Tibial nerve (tissue), 4 donors: Measurements from ENCODE around the gene ARHGAP26. TPM values are rescaled to one million over a fixed set of nuclear protein-coding genes. Genes with fewer than 3 reads are reported as not detected.
A peak's percentile ranks its signal among the peaks of the same experiment; 100 is the strongest.

Experiments used
- DNase-seq, 2 donors: peaks; one replicate each; pipeline ENCODE4 v3.0.0-alpha.2; 2019; ENCODE audit warnings: low spot score in 2 of 2
- H3K27ac ChIP-seq, 4 donors: fragments of 200-600 bp; sonication (generic) in 3 of 4; one replicate each; pipeline ENCODE4 v1.5.1; 2017 to 2019; ENCODE audit warnings: mild to moderate bottlenecking in 1 of 4
- H3K27me3 ChIP-seq, 2 donors: fragments of 200-600 bp; sonication (generic) in 1 of 2; one replicate each; pipeline versions ENCODE4 v1.5.1 to v1.6.0; 2017 to 2019
- H3K36me3 ChIP-seq, 3 donors: fragments of 200-600 bp; sonication (generic); one replicate each; pipeline ENCODE4 v1.5.1; 2018 to 2019
- H3K4me1 ChIP-seq, 4 donors: fragments of 200-600 bp; sonication (generic) in 3 of 4; one replicate each; pipeline ENCODE4 v1.5.1; 2017 to 2019
- H3K4me3 ChIP-seq, 4 donors: fragments of 200-600 bp; sonication (generic) in 3 of 4; one replicate each; pipeline ENCODE4 v1.5.1; 2017 to 2019; ENCODE audit warnings: mild to moderate bottlenecking in 1 of 4, moderate library complexity in 1 of 4
- H3K9me3 ChIP-seq, 4 donors: fragments of 200-600 bp; sonication (generic) in 3 of 4; one replicate each; pipeline ENCODE4 v1.5.1; 2017 to 2019
- CTCF ChIP-seq, 5 experiments: fragments of 200-600 bp in 3 of 5; fragments of 450-650 bp in 2 of 5; sonication (generic) in 3 of 5; IDR thresholded peaks; one replicate each; pipeline ENCODE4 v1.5.1; 2016 to 2019; ENCODE audit warnings: antibody characterized with exemption in 5 of 5, mild to moderate bottlenecking in 3 of 5, moderate library complexity in 2 of 5
- EP300 ChIP-seq, 2 donors: sonication (generic); formaldehyde crosslinking; IDR thresholded peaks; one replicate each; pipeline ENCODE4 v1.6.1; 2017; ENCODE audit warnings: antibody characterized with exemption in 2 of 2, mild to moderate bottlenecking in 1 of 2
- POLR2A ChIP-seq, 2 donors: fragments of 450-650 bp; IDR thresholded peaks; one replicate each; pipeline ENCODE4 v1.6.1; 2017; ENCODE audit warnings: antibody characterized with exemption in 2 of 2, mild to moderate bottlenecking in 2 of 2, moderate library complexity in 2 of 2
- WGBS, 2 donors: methylation state at CpG; one replicate each; pipeline ENCODE4 v1.1.5; 2018; 5-methylcytosine and 5-hydroxymethylcytosine counted together
- total RNA-seq, 4 donors: library from RNA; depleted of rRNA; stranded (reverse); fragments of >200 nt; gene quantifications; one replicate each; pipeline ENCODE4 v1.1.0, GENCODE V29; 2016

The ARHGAP26 gene
- total RNA-seq, 4 donors from 2014 or later = 33.7 to 77.8 (median 57.8) TPM

GRCh38 chr5:143156086-143156485, 385.9 kb downstream of the ARHGAP26 start:
- Histone ChIP-seq H3K4me1 (peaks cover 0 to 42% (median 8%) of the 10 kb centered on the region in 4 donors), H3K27me3 (no peaks in the 10 kb centered on the region), H3K4me3 (no peak overlapping the region), H3K27ac (peak overlapping the region in 2 of 4 donors; percentile 72 to 79), H3K9me3 (no peaks in the 10 kb centered on the region), H3K36me3 (peaks cover 0 to 7% (median 0%) of the 10 kb centered on the region in 3 donors)
- no peak for DNase-seq
- no peak for TF ChIP-seq CTCF (IDR thresholded peaks at IDR 0.05)
- 40 to 74% methylated on average over 1 of the region's 1 CpG for WGBS, 2 donors

- Histone ChIP-seq H3K27ac (peak overlapping the region in 2 of 4 donors; percentile 72 to 79), H3K4me1 (peaks cover 0 to 42% (median 8%) of the 10 kb centered on the region in 4 donors), H3K27me3 (no peaks in the 10 kb centered on the region), H3K36me3 (peaks cover 0 to 3% (median 0%) of the 10 kb centered on the region in 3 donors), H3K9me3 (no peaks in the 10 kb centered on the region), H3K4me3 (no peak overlapping the region)
- 94 to 97% methylated on average over 4 of the region's 4 CpGs for WGBS, 2 donors
- no peak for DNase-seq
- TF ChIP-seq POLR2A (IDR thresholded peaks at IDR 0.05) = no peak
- no peak for TF ChIP-seq EP300 (IDR thresholded peaks at IDR 0.05)
- TF ChIP-seq CTCF (IDR thresholded peaks at IDR 0.05) = no peak
Measured at GRCh38 chr5:143156572-143156971, 386.4 kb downstream of the ARHGAP26 start.

GRCh38 chr5:143159031-143159430, 388.9 kb downstream of the ARHGAP26 start:
- no peak for TF ChIP-seq EP300 (IDR thresholded peaks at IDR 0.05)
- no peak for TF ChIP-seq CTCF (IDR thresholded peaks at IDR 0.05)
- TF ChIP-seq POLR2A (IDR thresholded peaks at IDR 0.05) = no peak
- Histone ChIP-seq H3K4me3 (no peak overlapping the region), H3K36me3 (peaks cover 0 to 3% (median 0%) of the 10 kb centered on the region in 3 donors), H3K9me3 (no peaks in the 10 kb centered on the region), H3K4me1 (peaks cover 0 to 29% (median 8%) of the 10 kb centered on the region in 4 donors), H3K27ac (no peak overlapping the region), H3K27me3 (no peaks in the 10 kb centered on the region)
- WGBS, 2 donors = 63 to 76% methylated on average over 3 of the region's 3 CpGs
- DNase-seq = no peak

- peak in 1 of 2 donors; percentile 47 for TF ChIP-seq EP300 (IDR thresholded peaks at IDR 0.05)
- no peak for TF ChIP-seq POLR2A (IDR thresholded peaks at IDR 0.05)
- H3K27me3 ChIP-seq = no peaks in the 10 kb centered on the region
- H3K4me3 ChIP-seq = no peak overlapping the region
- whole genome bisulfite sequencing, 2 donors = 81 to 91% methylated on average over 5 of the region's 5 CpGs
- peaks cover 0 to 3% (median 0%) of the 10 kb centered on the region in 3 donors for H3K36me3 ChIP-seq
- H3K9me3 ChIP-seq = no peaks in the 10 kb centered on the region
- H3K27ac ChIP-seq = no peak overlapping the region
- H3K4me1 ChIP-seq = no peaks in the 10 kb centered on the region
- peak in 1 of 2 donors; percentile 65 for DNase-seq
Measured at GRCh38 chr5:143161885-143162540, 391.8 kb downstream of the ARHGAP26 start.

GRCh38 chr5:143162810-143163209, 392.6 kb downstream of the ARHGAP26 start:
- no peak for TF ChIP-seq EP300 (IDR thresholded peaks at IDR 0.05)
- no peak for TF ChIP-seq POLR2A (IDR thresholded peaks at IDR 0.05)
- TF ChIP-seq CTCF (IDR thresholded peaks at IDR 0.05) = no peak

More at GRCh38 chr5:143162810-143163209, 392.6 kb downstream of the ARHGAP26 start:
- H3K27me3 ChIP-seq = no peaks in the 10 kb centered on the region
- DNase-seq = no peak
- WGBS, 2 donors = 93% methylated on average over 3 of the region's 3 CpGs
- no peak overlapping the region for H3K27ac ChIP-seq
- H3K36me3 ChIP-seq = peaks cover 0 to 3% (median 0%) of the 10 kb centered on the region in 3 donors
- peaks cover 0 to 1% (median 0%) of the 10 kb centered on the region in 4 donors for H3K4me1 ChIP-seq
- no peaks in the 10 kb centered on the region for H3K9me3 ChIP-seq
- H3K4me3 ChIP-seq = no peak overlapping the region
